Ovary (tissue), 9 donors: ENCODE results near the gene LARP6. TPM values are rescaled to one million over a fixed set of nuclear protein-coding genes. Genes with fewer than 3 reads are reported as not detected.

Source experiments
- DNase-seq, 5 donors: peaks; one replicate each; pipeline ENCODE4 v3.0.0-alpha.2; 2019 to 2020
- H3K27ac ChIP-seq, 2 donors: fragments of 200-600 bp; one replicate each; pipeline versions ENCODE4 v1.5.1 to v1.8.0; 2019 to 2022
- H3K27me3 ChIP-seq: fragments of 200-600 bp; one replicate; pipeline ENCODE4 v1.8.0; 2022
- H3K36me3 ChIP-seq: fragments of 200-600 bp; sonication (generic); one replicate; pipeline ENCODE4 v1.5.1; 2019
- H3K4me1 ChIP-seq: one replicate; pipeline ENCODE4 v1.8.1; 2013; ENCODE audit warnings: mild to moderate bottlenecking, moderate library complexity; ENCODE audit not compliant: insufficient read depth
- H3K4me3 ChIP-seq: fragments of 200-600 bp; sonication (generic); one replicate; pipeline ENCODE4 v1.5.1; 2017
- H3K9me3 ChIP-seq, 2 donors: fragments of 200-600 bp in 1 of 2; sonication (generic) in 1 of 2; one replicate each; pipeline versions ENCODE4 v1.5.1 to v1.8.1; 2013 to 2019; ENCODE audit warnings: mild to moderate bottlenecking in 1 of 2, moderate library complexity in 1 of 2
- CTCF ChIP-seq, 3 donors: fragments of 450-650 bp in 2 of 3; fragments of 200-600 bp in 1 of 3; IDR thresholded peaks; one replicate each; pipeline versions ENCODE4 v1.5.1 to v1.8.0; 2016 to 2022; ENCODE audit warnings: antibody characterized with exemption in 3 of 3, mild to moderate bottlenecking in 1 of 3
- EP300 ChIP-seq: sonication (generic); formaldehyde crosslinking; IDR thresholded peaks from one replicate; pipeline ENCODE4 v1.6.1; 2017; ENCODE audit warnings: antibody characterized with exemption
- POLR2A ChIP-seq: fragments of 450-650 bp; IDR thresholded peaks from one replicate; pipeline ENCODE4 v1.6.1; 2017; ENCODE audit warnings: antibody characterized with exemption, mild to moderate bottlenecking, moderate library complexity
- WGBS, 3 donors: extraction: QIAGEN DNeasy Blood & Tissue Kit in 1 of 3; methylation state at CpG; one replicate each; pipeline versions ENCODE4 v1.1.5 to v1.1.7; 2013 to 2017; 5-methylcytosine and 5-hydroxymethylcytosine counted together
- intact Hi-C, 4 donors: fragments of 100-400 bp; cut with DNase I; formaldehyde crosslinking; loops; one replicate each; pipeline versions ENCODE4 v1.11.0 to v1.15.1; 2022 to 2023
- polyA plus RNA-seq, 2 donors: library from polyadenylated mRNA; stranded (reverse); fragments of 200-250 nt in 1 of 2; fragments of 350-450 nt in 1 of 2; fragmentation: Illumina TruSeq in 1 of 2; extraction: RNeasy Lipid Tissue Mini Kit (QIAGEN cat#74804) in 1 of 2; gene quantifications; one replicate each; pipeline ENCODE4 v1.2.3, GENCODE V29; 2013 to 2014
- total RNA-seq, 7 donors: library from RNA; depleted of rRNA in 2 of 7; stranded (reverse); fragments of >200 nt in 2 of 7; fragmentation: NEBNext Ultra II Directional in 3 of 7; extraction: Animal tissue kit (Norgen Biotek cat#: 25700) in 3 of 7; gene quantifications; one replicate each; pipeline versions ENCODE4 v1.1.0 to v1.2.4, GENCODE V29; 2016 to 2023
- donor health status: DM: no; HTN: no; CAD: no; lungs with moderate emphysema.
- donor health status: DM: no; HTN: no; CAD: no.
- donor health status: Bipolar disorder and iron deficiency.
- donor health status: DM: yes; HTN: yes; CAD: no.
- donor health status: DM: no; HTN: no; CAD: no.
- donor health status: DM: yes; HTN: yes; CAD: no.

The LARP6 gene
- total and polyA plus RNA-seq, 9 donors, result 13.4 to 61.7 (median 31.9) TPM

GRCh38 chr15:70845602-70846360 lies 8.2 kb downstream of the LARP6 start:
- H3K4me1 ChIP-seq, result peaks cover 2% of the 10 kb centered on the region
- H3K27ac ChIP-seq, result no peak overlapping the region
- no peak for DNase-seq
- no peaks in the 10 kb centered on the region for H3K9me3 ChIP-seq
- TF ChIP-seq EP300, result no peak
- TF ChIP-seq POLR2A, result no peak
- no peak for TF ChIP-seq CTCF (IDR thresholded peaks at IDR 0.05)
- H3K27me3 ChIP-seq, result no peaks in the 10 kb centered on the region
- intact Hi-C loops, result no loop called here
- no peaks in the 10 kb centered on the region for H3K36me3 ChIP-seq
- H3K4me3 ChIP-seq, result no peak overlapping the region
- 94 to 98% (median 95%) methylated on average over 6 of the region's 6 CpGs for WGBS, 3 donors

GRCh38 chr15:70837476-70837875 lies 16.5 kb downstream of the LARP6 start:
- peaks cover 5% of the 10 kb centered on the region for H3K4me1 ChIP-seq
- DNase-seq, result no peak
- WGBS, 3 donors, result 96 to 100% (median 97%) methylated on average over 2 of the region's 2 CpGs
- intact Hi-C loops, result no loop called here
- H3K9me3 ChIP-seq, result no peaks in the 10 kb centered on the region
- TF ChIP-seq POLR2A (no peak), EP300 (no peak), CTCF (IDR thresholded peaks at IDR 0.05) (no peak)
- H3K27me3 ChIP-seq, result no peaks in the 10 kb centered on the region
- no peak overlapping the region for H3K4me3 ChIP-seq
- no peak overlapping the region for H3K27ac ChIP-seq
- no peaks in the 10 kb centered on the region for H3K36me3 ChIP-seq

- Histone ChIP-seq H3K4me3 (no peak overlapping the region), H3K27ac (peak overlapping the region; percentile 40 to 62), H3K4me1 (peaks cover 5% of the 10 kb centered on the region), H3K36me3 (no peaks in the 10 kb centered on the region), H3K27me3 (no peaks in the 10 kb centered on the region), H3K9me3 (no peaks in the 10 kb centered on the region)
- TF ChIP-seq CTCF (IDR thresholded peaks at IDR 0.05) (no peak), POLR2A (no peak), EP300 (no peak)
- peak in 1 of 5 donors; percentile 33 for DNase-seq
- intact Hi-C loops, result no loop called here
- WGBS, 3 donors, result 9 to 17% (median 10%) methylated on average over 3 of the region's 3 CpGs
These were observed 18.1 kb downstream of the LARP6 start for GRCh38 chr15:70835841-70836240.

- DNase-seq, result peak; percentile 64 to 85 (median 67)
- Histone ChIP-seq H3K9me3 (no peaks in the 10 kb centered on the region), H3K27ac (peak overlapping the region in 1 of 2 donors; percentile 62), H3K4me1 (peaks cover 5% of the 10 kb centered on the region), H3K36me3 (no peaks in the 10 kb centered on the region), H3K4me3 (no peak overlapping the region), H3K27me3 (no peaks in the 10 kb centered on the region)
- 73 to 76% (median 76%) methylated on average over 6 of the region's 6 CpGs for WGBS, 3 donors
- intact Hi-C loops, result no loop called here
- no peak for TF ChIP-seq EP300
- no peak for TF ChIP-seq CTCF (IDR thresholded peaks at IDR 0.05)
- TF ChIP-seq POLR2A, result no peak
These were observed 18.5 kb downstream of the LARP6 start for GRCh38 chr15:70835415-70835814.
